Testis (tissue), 3 donors: ENCODE results near the gene SMARCA1. TPM values are rescaled to one million over a fixed set of nuclear protein-coding genes. Genes with fewer than 3 reads are reported as not detected.

Source experiments
- DNase-seq: peaks from one replicate; pipeline ENCODE4 v3.0.0-alpha.2; 2019
- H3K27ac ChIP-seq, 2 donors: fragments of 200-600 bp; sonication (generic); one replicate each; pipeline ENCODE4 v1.5.1; 2019
- H3K27me3 ChIP-seq: fragments of 200-600 bp; sonication (generic); one replicate; pipeline ENCODE4 v1.5.1; 2019
- H3K36me3 ChIP-seq: fragments of 200-600 bp; sonication (generic); one replicate; pipeline ENCODE4 v1.5.1; 2017; ENCODE audit warnings: low read depth; ENCODE audit errors: missing control alignments
- H3K4me1 ChIP-seq: fragments of 200-600 bp; sonication (generic); one replicate; pipeline ENCODE4 v1.5.1; 2019
- H3K4me3 ChIP-seq, 2 donors: fragments of 200-600 bp; sonication (generic); one replicate each; pipeline ENCODE4 v1.5.1; 2017 to 2019
- H3K9me3 ChIP-seq: fragments of 200-600 bp; sonication (generic); one replicate; pipeline ENCODE4 v1.5.1; 2017
- CTCF ChIP-seq, 3 experiments: fragments of 450-650 bp in 2 of 3; fragments of 200-600 bp in 1 of 3; sonication (generic) in 1 of 3; IDR thresholded peaks; one replicate each; pipeline ENCODE4 v1.5.1; 2016 to 2019; ENCODE audit warnings: antibody characterized with exemption in 3 of 3, mild to moderate bottlenecking in 2 of 3, moderate library complexity in 1 of 3
- POLR2A ChIP-seq: fragments of 450-650 bp; IDR thresholded peaks from one replicate; pipeline ENCODE4 v1.6.1; 2017; ENCODE audit warnings: antibody characterized with exemption, mild to moderate bottlenecking, moderate library complexity
- WGBS, 2 donors: methylation state at CpG; one replicate each; pipeline ENCODE4 v1.1.5; 2018; 5-methylcytosine and 5-hydroxymethylcytosine counted together
- intact Hi-C: fragments of 100-400 bp; cut with DNase I; formaldehyde crosslinking; loops from one replicate; pipeline ENCODE4 v1.15.1; 2023; ENCODE audit warnings: low total_unique reads
- polyA plus RNA-seq: library from polyadenylated mRNA; stranded (reverse); fragments of 350-450 nt; fragmentation: Illumina TruSeq; extraction: RNeasy Lipid Tissue Mini Kit (QIAGEN cat#74804); gene quantifications from one replicate; pipeline ENCODE4 v1.2.3, GENCODE V29; 2014; ENCODE audit warnings: low read depth, low replicate concordance; ENCODE audit not compliant: insufficient read depth
- total RNA-seq, 2 donors: library from RNA; depleted of rRNA; stranded (reverse); fragments of >200 nt; gene quantifications; one replicate each; pipeline ENCODE4 v1.2.3, GENCODE V29; 2016

SMARCA1 gene
- total and polyA plus RNA-seq, 3 donors from 2014 or later: 79.2 to 208 (median 190) TPM

GRCh38 chrX:129433461-129433860 lies 89.8 kb downstream of the SMARCA1 start:
- WGBS, 2 donors: 77 to 86% methylated on average over 1 to 2 of the region's 2 CpGs
- TF ChIP-seq POLR2A: no peak
- no peak for TF ChIP-seq CTCF (IDR thresholded peaks at IDR 0.05)
- Histone ChIP-seq H3K36me3 (no peaks in the 10 kb centered on the region), H3K4me1 (no peaks in the 10 kb centered on the region), H3K27ac (no peak overlapping the region), H3K27me3 (no peaks in the 10 kb centered on the region), H3K4me3 (no peak overlapping the region), H3K9me3 (no peaks in the 10 kb centered on the region)
- intact Hi-C loops: no loop called here
- DNase-seq: no peak

DNA sequence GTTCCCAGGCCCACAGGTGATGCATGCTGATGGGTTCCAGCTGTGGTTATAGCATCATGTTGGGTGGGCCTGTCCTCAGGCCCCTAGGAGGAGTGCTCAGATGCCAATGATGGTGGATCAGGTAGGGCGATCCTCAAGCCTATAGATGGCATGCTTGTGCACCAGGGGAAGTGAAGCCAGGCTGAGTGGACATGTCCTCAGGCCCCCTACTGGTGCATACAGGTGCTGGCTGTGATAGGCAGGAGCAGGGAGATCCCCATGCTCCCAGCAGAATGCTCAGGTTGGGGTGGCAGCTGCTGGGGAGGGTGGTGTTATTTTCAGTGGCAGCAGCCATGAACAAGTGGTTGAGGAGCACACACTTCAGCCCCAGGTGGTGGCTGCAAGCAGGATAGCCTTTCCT lies 96.0 kb downstream of the SMARCA1 start:
- H3K27ac ChIP-seq: no peak overlapping the region
- H3K4me3 ChIP-seq: no peak overlapping the region
- no peak for DNase-seq
- no CpG with 5 or more reads among the region's 1 CpG for WGBS, 2 donors
- no peaks in the 10 kb centered on the region for H3K9me3 ChIP-seq
- no peak for TF ChIP-seq POLR2A
- no peak for TF ChIP-seq CTCF (IDR thresholded peaks at IDR 0.05)
- H3K27me3 ChIP-seq: no peaks in the 10 kb centered on the region
- no peaks in the 10 kb centered on the region for H3K4me1 ChIP-seq
- intact Hi-C loops: no loop called here
- no peaks in the 10 kb centered on the region for H3K36me3 ChIP-seq

GRCh38 chrX:129423191-129423590 lies 100.1 kb downstream of the SMARCA1 start:
- 82 to 88% methylated on average over 4 of the region's 4 CpGs for WGBS, 2 donors
- intact Hi-C loops: no loop called here

DNA sequence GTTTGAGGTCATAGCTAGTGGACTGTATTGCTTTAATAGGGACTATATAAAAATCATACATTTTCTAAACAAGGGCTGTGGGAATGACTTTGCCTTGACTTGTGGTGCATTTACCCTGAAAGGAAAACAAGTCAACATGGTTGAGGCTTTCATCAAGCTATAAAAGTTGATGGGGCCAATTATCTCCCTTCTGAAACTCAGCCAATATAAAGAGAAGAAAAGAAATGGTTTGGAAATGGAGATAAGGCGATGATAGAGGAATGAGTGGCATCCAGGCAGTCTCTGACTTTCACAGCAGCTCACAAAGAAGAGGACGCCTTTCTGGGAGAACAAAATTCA lies 118.7 kb downstream of the SMARCA1 start:
- intact Hi-C loops: no loop called here
- Histone ChIP-seq H3K4me3 (no peak overlapping the region), H3K9me3 (no peaks in the 10 kb centered on the region), H3K4me1 (no peaks in the 10 kb centered on the region), H3K27ac (no peak overlapping the region), H3K27me3 (no peaks in the 10 kb centered on the region), H3K36me3 (no peaks in the 10 kb centered on the region)
- DNase-seq: no peak
- WGBS, 2 donors: 51 to 78% methylated on average over 2 of the region's 2 CpGs
- no peak for TF ChIP-seq POLR2A
- no peak for TF ChIP-seq CTCF (IDR thresholded peaks at IDR 0.05)

More at GRCh38 chrX:129423191-129423590, 100.1 kb downstream of the SMARCA1 start:
- no peak for DNase-seq
- no peak overlapping the region for H3K27ac ChIP-seq
- no peaks in the 10 kb centered on the region for H3K4me1 ChIP-seq
- H3K36me3 ChIP-seq: no peaks in the 10 kb centered on the region
- TF ChIP-seq POLR2A (no peak), CTCF (IDR thresholded peaks at IDR 0.05) (no peak)
- no peaks in the 10 kb centered on the region for H3K9me3 ChIP-seq
- no peak overlapping the region for H3K4me3 ChIP-seq
- no peaks in the 10 kb centered on the region for H3K27me3 ChIP-seq

DNA sequence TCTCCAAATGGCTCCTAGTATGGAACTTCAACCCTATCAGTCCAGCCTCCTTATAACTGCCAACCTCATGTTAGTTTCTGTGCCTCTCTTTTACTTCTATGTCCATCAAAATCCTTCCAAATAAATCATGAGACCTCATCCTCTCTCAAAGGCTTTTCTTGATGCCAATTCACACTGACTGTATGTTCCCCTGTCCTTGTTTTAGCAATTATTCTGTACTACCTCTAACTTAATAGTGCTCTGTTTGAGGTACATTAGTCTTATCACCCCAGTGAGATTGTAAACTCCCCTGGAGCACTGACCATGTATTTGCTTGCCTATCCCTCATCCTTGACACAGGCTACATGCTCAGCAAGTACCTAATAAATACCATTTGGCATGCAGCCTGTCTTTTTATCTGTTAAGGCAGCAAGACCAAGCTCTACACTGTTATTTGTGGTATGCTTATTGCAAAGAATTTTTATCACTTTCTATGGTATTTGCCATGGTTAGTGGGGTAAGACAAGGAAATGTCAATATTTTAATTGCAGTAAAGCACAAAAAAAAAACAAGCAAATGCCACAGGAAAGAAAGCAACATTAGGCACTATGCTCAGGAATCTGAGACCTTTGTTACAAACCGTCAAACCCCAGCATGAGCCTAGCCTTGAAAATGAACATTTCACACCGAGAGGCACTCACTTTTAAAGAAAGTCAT lies 119.2 kb downstream of the SMARCA1 start:
- Histone ChIP-seq H3K27me3 (no peaks in the 10 kb centered on the region), H3K9me3 (no peaks in the 10 kb centered on the region), H3K36me3 (no peaks in the 10 kb centered on the region), H3K4me1 (no peaks in the 10 kb centered on the region), H3K27ac (no peak overlapping the region), H3K4me3 (no peak overlapping the region)
- TF ChIP-seq CTCF (IDR thresholded peaks at IDR 0.05) (no peak), POLR2A (no peak)
- WGBS, 2 donors: 5 to 21% methylated on average over 2 of the region's 2 CpGs
- intact Hi-C loops: no loop called here
- DNase-seq: no peak
